GM21619 (cell line): ENCODE results near the gene ANKS6.

Source experiments
- ATAC-seq: cut with Tn5 transposase; IDR thresholded peaks from one replicate; pipeline ENCODE4 v1.9.1; 2021; ENCODE audit not compliant: unreplicated experiment

The ANKS6 gene

GRCh38 chr9:98740226-98740881 is 56.0 kb downstream of the ANKS6 start:
- no peak for ATAC-seq

GRCh38 chr9:98738741-98739140 is 57.6 kb downstream of the ANKS6 start:
- ATAC-seq = no peak

- ATAC-seq = no peak
These were observed 60.1 kb downstream of the ANKS6 start for GRCh38 chr9:98736226-98736625.

GRCh38 chr9:98732801-98733200 is 63.6 kb downstream of the ANKS6 start:
- no peak for ATAC-seq

GRCh38 chr9:98732091-98732490 is 64.3 kb downstream of the ANKS6 start:
- ATAC-seq = no peak

GRCh38 chr9:98730871-98731270 is 65.5 kb downstream of the ANKS6 start:
- ATAC-seq = no peak

GRCh38 chr9:98728500-98728899 is 67.9 kb downstream of the ANKS6 start:
- ATAC-seq = no peak

- ATAC-seq = no peak
These were observed 68.9 kb downstream of the ANKS6 start for GRCh38 chr9:98727428-98727827.

- ATAC-seq = no peak
These were observed 69.6 kb downstream of the ANKS6 start for GRCh38 chr9:98726735-98727134.

- no peak for ATAC-seq
These were observed 71.4 kb downstream of the ANKS6 start for GRCh38 chr9:98724810-98725530.

- no peak for ATAC-seq
These were observed 74.7 kb downstream of the ANKS6 start for GRCh38 chr9:98721643-98722042.

- ATAC-seq = no peak
These were observed 76.0 kb downstream of the ANKS6 start for GRCh38 chr9:98720402-98720801.

GRCh38 chr9:98719055-98719454 is 77.3 kb downstream of the ANKS6 start:
- ATAC-seq = no peak

GRCh38 chr9:98714833-98715232 is 81.5 kb downstream of the ANKS6 start:
- ATAC-seq = no peak

GRCh38 chr9:98712987-98713386 is 83.4 kb downstream of the ANKS6 start:
- ATAC-seq = no peak

- ATAC-seq = no peak
These were observed 86.1 kb downstream of the ANKS6 start for GRCh38 chr9:98709968-98710965.

GRCh38 chr9:98708933-98709911 is 87.1 kb downstream of the ANKS6 start, which contains the start of gene GABBR2:
TSS of gene GABBR2 (minus strand) at chr9:98708935. CDS start at chr9:98708737, 198 bp downstream.
- no peak for ATAC-seq

GRCh38 chr9:98708103-98708932 is 88.0 kb downstream of the ANKS6 start:
- ATAC-seq = no peak
